ENCODE results near the gene PARD3B.

PARD3B gene

DNA sequence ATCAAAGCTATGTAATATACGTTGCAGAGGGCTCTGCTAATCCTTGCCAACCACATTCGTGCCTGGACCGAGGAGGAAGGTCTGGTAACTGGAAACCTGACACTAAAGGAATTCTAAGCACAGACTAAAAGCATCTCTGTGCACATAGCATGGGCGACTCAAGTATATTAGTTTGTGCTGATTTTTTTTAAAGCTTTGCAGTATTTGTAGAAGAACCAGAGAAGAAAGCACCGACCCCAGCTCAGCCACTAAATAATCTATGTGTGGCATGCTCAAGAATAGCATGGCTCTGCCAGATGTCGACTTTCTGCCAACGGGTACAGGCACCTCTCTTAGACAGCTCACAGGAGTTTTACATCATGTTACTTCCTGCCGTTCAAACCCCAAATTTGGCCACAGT is 1063.8 kb downstream of the PARD3B start:
- no peak for DNase-seq (ENCODE audit: extremely low read depth, insufficient read length)
- Histone ChIP-seq H3K27me3 (replicated peaks; ENCODE audit: control insufficient read depth, insufficient read depth, low read length) (no peaks in the 10 kb centered on the region; the same call in none of the 2 replicates), H3K4me3 (replicated peaks; ENCODE audit: low read depth, low read length) (no peak overlapping the region), H3K36me3 (ENCODE audit: control insufficient read depth, insufficient read depth, low read length) (no peaks in the 10 kb centered on the region)
- TF ChIP-seq, protein P1, sequence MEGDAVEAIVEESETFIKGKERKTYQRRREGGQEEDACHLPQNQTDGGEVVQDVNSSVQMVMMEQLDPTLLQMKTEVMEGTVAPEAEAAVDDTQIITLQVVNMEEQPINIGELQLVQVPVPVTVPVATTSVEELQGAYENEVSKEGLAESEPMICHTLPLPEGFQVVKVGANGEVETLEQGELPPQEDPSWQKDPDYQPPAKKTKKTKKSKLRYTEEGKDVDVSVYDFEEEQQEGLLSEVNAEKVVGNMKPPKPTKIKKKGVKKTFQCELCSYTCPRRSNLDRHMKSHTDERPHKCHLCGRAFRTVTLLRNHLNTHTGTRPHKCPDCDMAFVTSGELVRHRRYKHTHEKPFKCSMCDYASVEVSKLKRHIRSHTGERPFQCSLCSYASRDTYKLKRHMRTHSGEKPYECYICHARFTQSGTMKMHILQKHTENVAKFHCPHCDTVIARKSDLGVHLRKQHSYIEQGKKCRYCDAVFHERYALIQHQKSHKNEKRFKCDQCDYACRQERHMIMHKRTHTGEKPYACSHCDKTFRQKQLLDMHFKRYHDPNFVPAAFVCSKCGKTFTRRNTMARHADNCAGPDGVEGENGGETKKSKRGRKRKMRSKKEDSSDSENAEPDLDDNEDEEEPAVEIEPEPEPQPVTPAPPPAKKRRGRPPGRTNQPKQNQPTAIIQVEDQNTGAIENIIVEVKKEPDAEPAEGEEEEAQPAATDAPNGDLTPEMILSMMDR (IDR thresholded peaks at IDR 0.05; ENCODE audit: insufficient read depth, low read length, poor library complexity, severe bottlenecking), result no peak

DNA sequence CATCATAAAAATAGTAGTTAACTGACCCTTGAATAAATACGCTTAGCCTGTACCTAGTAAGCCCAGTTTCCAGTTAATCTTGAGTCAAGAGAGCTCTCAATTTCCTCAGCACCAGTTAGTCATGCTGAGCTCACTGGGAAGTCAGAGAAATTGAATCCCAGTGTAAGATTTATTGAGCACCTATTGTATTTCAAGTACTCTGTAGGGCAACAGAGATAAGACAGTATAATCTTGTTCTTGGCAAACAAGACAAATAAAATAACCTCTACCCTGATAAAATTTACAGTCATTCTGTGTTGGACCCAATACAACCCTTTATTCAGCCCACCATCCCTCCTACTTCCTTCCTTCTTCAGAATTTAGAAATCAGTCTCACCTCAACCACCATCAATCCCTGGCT is 1065.2 kb downstream of the PARD3B start:
- H3K4me3 ChIP-seq (replicated peaks; ENCODE audit: low read depth, low read length), result no peak overlapping the region
- H3K27me3 ChIP-seq (replicated peaks; ENCODE audit: control insufficient read depth, insufficient read depth, low read length), result no peaks in the 10 kb centered on the region; the same call in none of the 2 replicates
- no peaks in the 10 kb centered on the region for H3K36me3 ChIP-seq (ENCODE audit: control insufficient read depth, insufficient read depth, low read length)
- TF ChIP-seq, protein P1 (IDR thresholded peaks at IDR 0.05; ENCODE audit: insufficient read depth, low read length, poor library complexity, severe bottlenecking), result no peak
- DNase-seq (ENCODE audit: extremely low read depth, insufficient read length), result no peak

DNA sequence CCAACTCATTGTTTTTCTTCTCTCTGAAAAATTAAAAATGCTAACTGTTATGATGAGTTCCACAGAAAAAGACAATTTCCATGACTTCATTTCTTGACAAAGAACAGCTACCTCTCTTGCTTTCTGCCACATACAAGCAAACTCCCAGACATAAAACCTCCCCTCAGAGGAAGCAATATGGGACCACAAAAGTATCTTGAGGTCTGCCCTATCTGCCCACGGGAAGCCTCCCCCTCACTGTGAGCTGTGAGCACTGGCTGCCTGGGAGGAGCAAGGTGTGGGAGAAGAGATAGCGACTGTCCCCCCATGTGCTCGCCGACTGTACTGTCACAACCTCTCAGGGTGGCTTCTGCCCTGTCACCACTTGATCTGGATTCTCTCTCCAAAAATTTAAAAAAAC is 1067.4 kb downstream of the PARD3B start:
- Histone ChIP-seq H3K4me3 (replicated peaks; ENCODE audit: low read depth, low read length) (no peak overlapping the region), H3K36me3 (ENCODE audit: control insufficient read depth, insufficient read depth, low read length) (no peaks in the 10 kb centered on the region), H3K27me3 (replicated peaks; ENCODE audit: control insufficient read depth, insufficient read depth, low read length) (no peaks in the 10 kb centered on the region; the same call in none of the 2 replicates)
- TF ChIP-seq, protein P1 (IDR thresholded peaks at IDR 0.05; ENCODE audit: insufficient read depth, low read length, poor library complexity, severe bottlenecking), result no peak
- DNase-seq (ENCODE audit: extremely low read depth, insufficient read length), result no peak

DNA sequence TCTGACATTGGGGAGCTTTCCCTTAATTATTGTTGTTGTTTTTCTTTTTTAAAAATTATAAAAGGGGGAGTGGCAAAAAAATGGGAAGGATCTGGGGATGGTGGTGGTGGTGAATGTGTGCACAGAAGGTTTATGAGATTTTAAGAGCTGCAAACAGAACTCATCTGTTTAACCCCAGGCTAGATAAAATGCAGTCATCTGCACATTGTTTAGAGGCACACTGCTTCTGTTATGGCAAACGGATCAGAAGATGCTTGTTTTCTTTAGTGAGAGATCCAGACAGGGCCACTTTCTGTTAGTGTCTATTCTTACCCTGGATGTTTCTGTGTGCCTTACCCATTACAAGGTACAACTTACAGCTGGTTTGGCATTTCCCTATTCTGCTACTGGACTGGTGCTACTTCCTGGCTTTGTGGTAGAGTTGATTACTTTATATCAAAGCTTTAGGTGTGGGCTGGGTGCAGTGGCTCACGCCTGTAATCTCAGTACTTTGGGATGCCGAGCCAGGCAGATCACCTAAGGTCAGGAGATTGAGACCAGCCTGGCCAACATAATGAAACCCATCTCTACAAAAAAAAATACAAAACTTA is 1068.8 kb downstream of the PARD3B start:
- DNase-seq (ENCODE audit: extremely low read depth, insufficient read length), result no peak
- Histone ChIP-seq H3K27me3 (replicated peaks; ENCODE audit: control insufficient read depth, insufficient read depth, low read length) (peaks cover 1% of the 10 kb centered on the region), H3K4me3 (replicated peaks; ENCODE audit: low read depth, low read length) (no peak overlapping the region), H3K36me3 (ENCODE audit: control insufficient read depth, insufficient read depth, low read length) (no peaks in the 10 kb centered on the region)
- TF ChIP-seq, protein P1 (IDR thresholded peaks at IDR 0.05; ENCODE audit: insufficient read depth, low read length, poor library complexity, severe bottlenecking), result no peak

DNA sequence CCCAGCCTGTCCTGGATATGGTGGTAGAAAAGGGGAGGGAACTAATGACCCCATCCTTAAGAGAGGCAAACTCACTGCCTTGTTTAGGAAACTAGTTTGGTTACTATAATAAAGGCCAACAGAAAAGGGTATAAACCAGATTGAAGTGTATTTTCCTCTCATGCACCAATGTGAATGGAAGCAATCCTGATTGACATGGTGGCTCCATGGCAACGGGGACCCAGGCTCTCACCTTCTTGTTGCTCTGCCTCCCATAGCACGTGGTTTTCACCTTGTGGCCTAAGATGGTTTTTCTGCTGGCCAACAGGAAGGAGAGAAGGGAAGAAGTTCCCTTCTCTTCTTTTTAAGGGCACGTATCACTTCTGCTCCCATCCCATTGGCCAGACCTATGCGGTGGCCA is 1069.7 kb downstream of the PARD3B start:
- TF ChIP-seq, protein P1 (IDR thresholded peaks at IDR 0.05; ENCODE audit: insufficient read depth, low read length, poor library complexity, severe bottlenecking), result no peak
- no peak overlapping the region for H3K4me3 ChIP-seq (replicated peaks; ENCODE audit: low read depth, low read length)
- peaks cover 1% of the 10 kb centered on the region for H3K27me3 ChIP-seq (replicated peaks; ENCODE audit: control insufficient read depth, insufficient read depth, low read length)
- H3K36me3 ChIP-seq (ENCODE audit: control insufficient read depth, insufficient read depth, low read length), result no peaks in the 10 kb centered on the region
- DNase-seq (ENCODE audit: extremely low read depth, insufficient read length), result no peak

DNA sequence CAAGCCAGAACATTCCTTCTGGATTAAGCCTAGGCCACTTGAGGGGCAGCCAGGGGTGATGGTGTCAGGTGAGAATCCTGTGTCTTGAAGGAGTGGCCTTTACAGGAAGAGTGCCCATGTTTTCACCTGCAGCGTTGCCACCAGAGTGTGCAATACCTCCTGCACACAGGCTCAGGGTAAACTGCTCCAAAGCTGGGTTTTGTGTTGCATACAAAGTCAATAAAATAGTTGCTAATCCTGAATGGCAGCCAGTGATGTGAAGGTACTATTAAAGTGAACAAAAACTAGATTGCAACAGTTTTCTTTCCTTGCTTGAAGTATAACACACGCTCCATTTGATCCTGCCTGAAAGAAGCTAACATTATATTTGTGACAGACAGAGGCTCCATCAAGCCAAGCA is 1072.6 kb downstream of the PARD3B start:
- Histone ChIP-seq H3K4me3 (replicated peaks; ENCODE audit: low read depth, low read length) (no peak overlapping the region), H3K27me3 (replicated peaks; ENCODE audit: control insufficient read depth, insufficient read depth, low read length) (peaks cover 1% of the 10 kb centered on the region; the same call in 1 of the 2 replicates), H3K36me3 (ENCODE audit: control insufficient read depth, insufficient read depth, low read length) (no peaks in the 10 kb centered on the region)
- TF ChIP-seq, protein P1 (IDR thresholded peaks at IDR 0.05; ENCODE audit: insufficient read depth, low read length, poor library complexity, severe bottlenecking), result no peak
- DNase-seq (ENCODE audit: extremely low read depth, insufficient read length), result no peak
